ENCODE results near the gene USP31. TPM values are rescaled to one million over a fixed set of nuclear protein-coding genes. Genes with fewer than 3 reads are reported as not detected.

Gene USP31
- total and polyA plus RNA-seq, 2 experiments from 2014 or later = 3.3 to 6.4 TPM

- no peaks in the 10 kb centered on the region for H3K36me3 ChIP-seq (replicated peaks; ENCODE audit: insufficient read depth, low read depth)
- H4K20me1 ChIP-seq (ENCODE audit: insufficient read depth, poor library complexity, severe bottlenecking) = no peaks in the 10 kb centered on the region
- no peak overlapping the region for H3K4me2 ChIP-seq
- DNase-seq (ENCODE audit: low spot score) = no peak
- TF ChIP-seq CTCF (IDR thresholded peaks at IDR 0.05; ENCODE audit: poor library complexity) (no peak), EZH2phosphoT487 (IDR thresholded peaks at IDR 0.05; ENCODE audit: low read depth, severe bottlenecking, unreplicated experiment) (no peak), EZH2 (IDR thresholded peaks at IDR 0.05; ENCODE audit: borderline replicate concordance) (no peak)
- H3K9me3 ChIP-seq (ENCODE audit: low read depth) = no peaks in the 10 kb centered on the region
- no peak overlapping the region for H3K4me3 ChIP-seq
- H3K9me2 ChIP-seq (replicated peaks; ENCODE audit: insufficient read depth) = no peaks in the 10 kb centered on the region
- peak overlapping the region; percentile 33 for H3K27ac ChIP-seq
- no peaks in the 10 kb centered on the region for H3K27me3 ChIP-seq
- H3K79me2 ChIP-seq = peaks cover 49% of the 10 kb centered on the region
- H3K4me1 ChIP-seq (ENCODE audit: insufficient read depth) = no peaks in the 10 kb centered on the region
- 49% methylated on average over 2 of the region's 2 CpGs for WGBS (ENCODE audit: low lambda C conversion rate, missing lambda C conversion rate)
- H2AFZ ChIP-seq = no peak overlapping the region
Observed at GRCh38 chr16:23119570-23119969, 29.7 kb downstream of the USP31 start.

- H3K79me2 ChIP-seq = peaks cover 24% of the 10 kb centered on the region
- WGBS (ENCODE audit: low lambda C conversion rate, missing lambda C conversion rate) = 84% methylated on average over 7 of the region's 7 CpGs
Observed at GRCh38 chr16:23114131-23114904, 34.9 kb downstream of the USP31 start.

GRCh38 chr16:23113185-23113584 lies 36.1 kb downstream of the USP31 start:
- H3K36me3 ChIP-seq (replicated peaks; ENCODE audit: insufficient read depth, low read depth) = no peaks in the 10 kb centered on the region
- no peak overlapping the region for H2AFZ ChIP-seq
- H3K27me3 ChIP-seq = no peaks in the 10 kb centered on the region
- H3K79me2 ChIP-seq = peaks cover 15% of the 10 kb centered on the region
- H4K20me1 ChIP-seq (ENCODE audit: insufficient read depth, poor library complexity, severe bottlenecking) = no peaks in the 10 kb centered on the region
- H3K27ac ChIP-seq = no peak overlapping the region
- no peak overlapping the region for H3K4me3 ChIP-seq
- no peaks in the 10 kb centered on the region for H3K4me1 ChIP-seq (ENCODE audit: insufficient read depth)
- no peaks in the 10 kb centered on the region for H3K9me3 ChIP-seq (ENCODE audit: low read depth)
- no peak overlapping the region for H3K4me2 ChIP-seq
- no peaks in the 10 kb centered on the region for H3K9me2 ChIP-seq (replicated peaks; ENCODE audit: insufficient read depth)
- WGBS (ENCODE audit: low lambda C conversion rate, missing lambda C conversion rate) = 83% methylated on average over 5 of the region's 5 CpGs
- TF ChIP-seq CTCF (IDR thresholded peaks at IDR 0.05; ENCODE audit: poor library complexity) (no peak), EZH2 (IDR thresholded peaks at IDR 0.05; ENCODE audit: borderline replicate concordance) (no peak), EZH2phosphoT487 (IDR thresholded peaks at IDR 0.05; ENCODE audit: low read depth, severe bottlenecking, unreplicated experiment) (no peak)
- no peak for DNase-seq (ENCODE audit: low spot score)

More at GRCh38 chr16:23114131-23114904, 34.9 kb downstream of the USP31 start:
- Histone ChIP-seq H2AFZ (no peak overlapping the region), H3K27ac (no peak overlapping the region), H3K27me3 (no peaks in the 10 kb centered on the region), H3K9me3 (ENCODE audit: low read depth) (no peaks in the 10 kb centered on the region), H4K20me1 (ENCODE audit: insufficient read depth, poor library complexity, severe bottlenecking) (no peaks in the 10 kb centered on the region), H3K4me2 (no peak overlapping the region), H3K4me1 (ENCODE audit: insufficient read depth) (no peaks in the 10 kb centered on the region), H3K36me3 (replicated peaks; ENCODE audit: insufficient read depth, low read depth) (no peaks in the 10 kb centered on the region), H3K4me3 (no peak overlapping the region), H3K9me2 (replicated peaks; ENCODE audit: insufficient read depth) (no peaks in the 10 kb centered on the region)
- no peak for DNase-seq (ENCODE audit: low spot score)
- TF ChIP-seq EZH2 (IDR thresholded peaks at IDR 0.05; ENCODE audit: borderline replicate concordance) (no peak), EZH2phosphoT487 (IDR thresholded peaks at IDR 0.05; ENCODE audit: low read depth, severe bottlenecking, unreplicated experiment) (no peak), CTCF (IDR thresholded peaks at IDR 0.05; ENCODE audit: poor library complexity) (no peak)

Data from hepatocyte (in vitro differentiated cells).